PC-3 (cell line): Measurements from ENCODE around the gene SULT2B1.

ENCODE experiments used
- EZH2phosphoT487 ChIP-seq: fragments of 300-600 bp; sonication (generic); IDR thresholded peaks from 2 replicates; pipeline ENCODE4 v1.6.1; 2018; ENCODE audit warnings: mild to moderate bottlenecking, antibody characterized with exemption, low read length, borderline replicate concordance
- TF ChIP-seq, protein P1 (sequence below): fragments of 300-600 bp; sonication (generic); conservative IDR thresholded peaks from 2 replicates; pipeline ENCODE4 v1.5.1; 2017; ENCODE audit warnings: antibody characterized with exemption, low read depth, mild to moderate bottlenecking, low read length

DNA sequence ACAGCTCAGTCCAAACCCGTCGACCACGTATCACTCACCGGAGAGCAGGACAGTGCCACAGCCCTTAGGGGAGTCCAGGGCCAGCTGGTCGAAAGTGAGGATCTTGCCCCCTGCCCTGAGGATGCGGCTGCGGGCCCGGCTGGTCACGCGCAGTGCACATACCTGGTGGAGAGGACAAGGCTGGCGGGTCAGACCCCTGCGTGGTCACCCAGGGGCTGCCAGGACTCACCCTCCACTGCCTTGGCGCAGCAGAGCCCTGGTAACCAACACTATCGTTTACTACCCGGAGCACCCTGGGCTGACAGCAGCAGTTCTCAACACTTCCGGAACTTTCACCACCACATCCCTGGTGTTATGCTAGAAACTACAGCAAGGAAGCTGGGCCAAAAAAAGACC lies 64.1 kb downstream of the SULT2B1 start:
- TF ChIP-seq EZH2phosphoT487 = no peak
- TF ChIP-seq, protein P1, sequence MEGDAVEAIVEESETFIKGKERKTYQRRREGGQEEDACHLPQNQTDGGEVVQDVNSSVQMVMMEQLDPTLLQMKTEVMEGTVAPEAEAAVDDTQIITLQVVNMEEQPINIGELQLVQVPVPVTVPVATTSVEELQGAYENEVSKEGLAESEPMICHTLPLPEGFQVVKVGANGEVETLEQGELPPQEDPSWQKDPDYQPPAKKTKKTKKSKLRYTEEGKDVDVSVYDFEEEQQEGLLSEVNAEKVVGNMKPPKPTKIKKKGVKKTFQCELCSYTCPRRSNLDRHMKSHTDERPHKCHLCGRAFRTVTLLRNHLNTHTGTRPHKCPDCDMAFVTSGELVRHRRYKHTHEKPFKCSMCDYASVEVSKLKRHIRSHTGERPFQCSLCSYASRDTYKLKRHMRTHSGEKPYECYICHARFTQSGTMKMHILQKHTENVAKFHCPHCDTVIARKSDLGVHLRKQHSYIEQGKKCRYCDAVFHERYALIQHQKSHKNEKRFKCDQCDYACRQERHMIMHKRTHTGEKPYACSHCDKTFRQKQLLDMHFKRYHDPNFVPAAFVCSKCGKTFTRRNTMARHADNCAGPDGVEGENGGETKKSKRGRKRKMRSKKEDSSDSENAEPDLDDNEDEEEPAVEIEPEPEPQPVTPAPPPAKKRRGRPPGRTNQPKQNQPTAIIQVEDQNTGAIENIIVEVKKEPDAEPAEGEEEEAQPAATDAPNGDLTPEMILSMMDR = no peak
